ENCODE measurements around the gene KCNH5.

KCNH5 gene

DNA sequence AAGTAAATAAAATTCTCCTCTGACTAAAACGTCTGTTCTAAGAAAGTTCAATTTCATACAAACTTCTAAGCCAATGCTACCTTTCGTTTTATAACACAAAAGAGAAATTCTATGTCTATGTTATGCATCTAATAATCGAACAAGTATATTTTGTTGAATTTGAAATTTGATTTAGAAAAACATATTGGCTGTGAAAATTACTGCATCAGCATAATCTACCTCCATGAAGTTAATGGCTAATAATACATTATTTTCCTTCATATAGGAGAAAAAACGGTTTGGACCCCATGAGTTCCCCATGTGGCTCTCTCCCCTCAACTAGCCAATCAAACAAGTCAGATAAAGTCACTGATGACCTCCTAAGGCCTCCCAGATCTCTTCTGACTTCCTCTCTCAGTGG lies 106.5 kb downstream of the KCNH5 start:
- no peak overlapping the region for H3K4me3 ChIP-seq (ENCODE audit: low read depth, low read length)
- TF ChIP-seq, protein P1, sequence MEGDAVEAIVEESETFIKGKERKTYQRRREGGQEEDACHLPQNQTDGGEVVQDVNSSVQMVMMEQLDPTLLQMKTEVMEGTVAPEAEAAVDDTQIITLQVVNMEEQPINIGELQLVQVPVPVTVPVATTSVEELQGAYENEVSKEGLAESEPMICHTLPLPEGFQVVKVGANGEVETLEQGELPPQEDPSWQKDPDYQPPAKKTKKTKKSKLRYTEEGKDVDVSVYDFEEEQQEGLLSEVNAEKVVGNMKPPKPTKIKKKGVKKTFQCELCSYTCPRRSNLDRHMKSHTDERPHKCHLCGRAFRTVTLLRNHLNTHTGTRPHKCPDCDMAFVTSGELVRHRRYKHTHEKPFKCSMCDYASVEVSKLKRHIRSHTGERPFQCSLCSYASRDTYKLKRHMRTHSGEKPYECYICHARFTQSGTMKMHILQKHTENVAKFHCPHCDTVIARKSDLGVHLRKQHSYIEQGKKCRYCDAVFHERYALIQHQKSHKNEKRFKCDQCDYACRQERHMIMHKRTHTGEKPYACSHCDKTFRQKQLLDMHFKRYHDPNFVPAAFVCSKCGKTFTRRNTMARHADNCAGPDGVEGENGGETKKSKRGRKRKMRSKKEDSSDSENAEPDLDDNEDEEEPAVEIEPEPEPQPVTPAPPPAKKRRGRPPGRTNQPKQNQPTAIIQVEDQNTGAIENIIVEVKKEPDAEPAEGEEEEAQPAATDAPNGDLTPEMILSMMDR (IDR thresholded peaks at IDR 0.05; ENCODE audit: low read depth, low read length, missing control alignments), result no peak
- no peak for DNase-seq (ENCODE audit: low read depth)

DNA sequence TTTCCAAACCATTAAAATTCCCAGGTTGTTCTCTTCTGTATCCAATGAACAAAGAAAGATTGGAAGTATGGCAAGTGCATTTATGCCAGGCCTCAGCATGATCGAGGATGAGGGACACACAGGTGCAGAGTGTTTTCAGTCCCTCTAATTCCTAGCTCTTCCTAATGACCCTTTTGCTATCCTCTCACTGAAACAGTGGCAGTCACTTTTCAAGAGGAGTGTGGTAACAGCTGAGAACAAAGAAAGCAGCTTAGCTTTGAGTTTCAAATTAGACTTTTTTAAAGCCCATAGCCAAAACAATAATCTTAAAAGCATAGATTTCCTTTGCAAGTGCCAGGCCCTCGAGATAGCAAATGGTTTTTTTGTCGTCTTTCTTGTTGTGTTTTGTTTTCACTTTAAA lies 110.8 kb downstream of the KCNH5 start:
- no peak for DNase-seq (ENCODE audit: low read depth)
- H3K4me3 ChIP-seq (ENCODE audit: low read depth, low read length), result no peak overlapping the region
- TF ChIP-seq, protein P1 (IDR thresholded peaks at IDR 0.05; ENCODE audit: low read depth, low read length, missing control alignments), result no peak

DNA sequence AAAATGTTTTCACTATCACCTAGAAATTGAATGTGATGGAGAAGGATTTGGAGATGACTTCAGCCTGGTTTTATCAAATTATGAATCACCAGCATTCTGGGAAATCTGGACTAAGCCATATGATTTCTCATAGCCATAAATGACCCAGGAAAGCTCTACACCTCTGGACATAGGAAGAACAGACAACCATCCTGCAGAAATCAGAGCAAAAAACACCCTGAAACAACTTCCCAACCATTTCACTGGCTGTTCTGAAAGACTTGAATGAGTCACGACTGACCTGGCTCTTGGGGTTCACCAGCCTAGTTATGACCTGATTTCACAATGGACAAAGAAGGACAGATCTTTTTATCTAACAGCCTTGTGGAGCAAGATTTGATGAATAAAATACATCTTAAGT lies 123.8 kb downstream of the KCNH5 start:
- DNase-seq (ENCODE audit: low read depth), result no peak
- TF ChIP-seq, protein P1 (IDR thresholded peaks at IDR 0.05; ENCODE audit: low read depth, low read length, missing control alignments), result no peak
- no peak overlapping the region for H3K4me3 ChIP-seq (ENCODE audit: low read depth, low read length)

DNA sequence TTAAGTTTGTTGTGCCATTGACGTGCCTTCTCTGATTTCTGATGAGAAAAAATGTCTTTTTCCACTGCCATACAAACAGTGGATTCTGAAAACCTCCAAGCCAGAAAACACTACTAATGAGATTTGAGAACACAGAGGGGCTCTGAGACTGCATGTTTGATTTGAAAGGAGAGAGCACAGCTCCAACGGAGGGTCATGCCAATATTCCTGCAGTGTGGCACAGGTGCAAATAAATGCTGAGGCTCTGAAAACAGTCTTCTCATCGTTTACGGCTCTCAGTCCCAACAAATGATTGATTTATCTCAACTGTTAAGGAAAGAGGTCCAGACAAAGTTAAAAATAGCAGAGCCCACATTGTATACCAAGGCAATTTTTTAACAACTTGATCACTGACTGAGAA lies 128.7 kb downstream of the KCNH5 start:
- H3K4me3 ChIP-seq (ENCODE audit: low read depth, low read length), result no peak overlapping the region
- no peak for DNase-seq (ENCODE audit: low read depth)
- TF ChIP-seq, protein P1 (IDR thresholded peaks at IDR 0.05; ENCODE audit: low read depth, low read length, missing control alignments), result no peak

DNA sequence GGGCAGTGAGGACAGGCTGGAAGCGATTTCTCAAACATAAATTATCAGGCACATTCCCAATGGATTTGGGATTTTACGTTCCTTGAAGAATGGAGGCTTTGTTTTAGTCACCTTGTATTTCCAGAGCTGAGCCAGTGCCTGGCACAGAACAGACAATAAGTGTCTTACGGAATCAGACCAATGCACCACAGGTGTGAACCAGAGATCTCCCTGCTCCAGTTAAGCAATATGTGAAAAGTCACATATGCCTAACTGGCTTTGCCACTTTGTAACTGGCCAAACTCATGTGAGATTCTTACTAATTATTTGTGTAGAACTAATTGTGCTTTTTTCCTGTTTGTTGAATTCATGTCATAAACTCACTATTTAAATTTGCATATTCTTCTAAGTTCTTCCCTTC lies 130.4 kb downstream of the KCNH5 start:
- TF ChIP-seq, protein P1 (IDR thresholded peaks at IDR 0.05; ENCODE audit: low read depth, low read length, missing control alignments), result no peak
- no peak overlapping the region for H3K4me3 ChIP-seq (ENCODE audit: low read depth, low read length)
- no peak for DNase-seq (ENCODE audit: low read depth)

DNA sequence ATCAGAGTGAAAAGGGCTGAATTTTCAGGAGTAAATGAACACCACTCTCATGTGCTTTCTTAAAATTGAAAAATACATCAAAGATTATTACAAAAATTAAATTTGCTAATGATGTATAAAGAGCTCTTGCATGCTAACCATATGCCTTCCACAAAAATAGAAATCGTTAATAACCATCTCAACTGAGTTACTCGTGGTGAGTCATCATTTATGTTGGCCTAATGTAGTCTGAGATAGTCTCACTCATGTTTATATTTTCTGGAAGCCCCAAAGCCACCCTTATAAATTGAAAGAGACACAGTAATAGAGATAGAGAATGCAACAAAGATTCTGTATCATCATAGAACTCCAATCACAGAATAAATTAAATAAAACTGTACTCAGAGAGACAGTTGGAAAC lies 131.2 kb downstream of the KCNH5 start:
- no peak for DNase-seq (ENCODE audit: low read depth)
- TF ChIP-seq, protein P1 (IDR thresholded peaks at IDR 0.05; ENCODE audit: low read depth, low read length, missing control alignments), result no peak
- H3K4me3 ChIP-seq (ENCODE audit: low read depth, low read length), result no peak overlapping the region

DNA sequence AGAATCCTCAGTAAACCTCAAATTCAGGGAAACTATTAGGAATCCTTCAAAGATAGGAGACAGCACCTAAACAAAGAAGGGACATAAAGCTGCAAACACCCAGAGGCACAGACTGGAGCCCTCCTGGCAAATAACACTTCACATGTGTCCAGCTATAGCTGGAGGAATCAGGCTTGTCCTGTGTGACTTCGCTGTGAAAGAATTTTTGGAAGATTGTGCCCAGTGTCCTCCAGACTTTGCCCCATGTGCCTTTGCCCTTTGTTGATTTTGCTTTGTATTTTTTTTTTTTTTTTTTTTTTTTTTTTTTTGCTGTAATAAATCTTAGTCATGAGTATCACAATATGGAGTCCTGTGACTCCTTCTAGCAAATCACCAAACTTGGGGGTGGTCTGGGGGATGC lies 136.8 kb downstream of the KCNH5 start:
- TF ChIP-seq, protein P1 (IDR thresholded peaks at IDR 0.05; ENCODE audit: low read depth, low read length, missing control alignments), result no peak
- DNase-seq (ENCODE audit: low read depth), result no peak
- H3K4me3 ChIP-seq (ENCODE audit: low read depth, low read length), result no peak overlapping the region
